CD14-positive monocyte (primary cell): ENCODE measurements around the gene RBPMS2. TPM values are rescaled to one million over a fixed set of nuclear protein-coding genes. Genes with fewer than 3 reads are reported as not detected.

Source experiments
- DNase-seq, 3 donors: peaks; one replicate each; pipeline ENCODE4 v3.0.0-alpha.2; 2011 to 2022
- H2AFZ ChIP-seq: 2 replicates; pipeline ENCODE4 v1.6.0; 2012; ENCODE audit warnings: mild to moderate bottlenecking, low read depth, low read length, inconsistent platforms; ENCODE audit not compliant: insufficient read depth, poor library complexity, severe bottlenecking
- H3K27ac ChIP-seq, 2 donors: 1 replicate in 1 of 2; 2 replicates in 1 of 2; pipeline ENCODE4 v1.5.1; 2012 to 2013; ENCODE audit warnings: low read length in 2 of 2, control low read depth in 1 of 2, inconsistent platforms in 1 of 2, low read depth in 1 of 2, mild to moderate bottlenecking in 1 of 2
- H3K27me3 ChIP-seq, 2 donors: one replicate each; pipeline versions ENCODE4 v1.6.0 to v1.6.1; 2011 to 2013; ENCODE audit warnings: low read length in 2 of 2; ENCODE audit not compliant: control insufficient read depth in 2 of 2, insufficient read depth in 2 of 2
- H3K36me3 ChIP-seq, 2 donors: replicated peaks in 1 of 2; 1 replicate in 1 of 2; 2 replicates in 1 of 2; pipeline versions ENCODE4 v1.5.1 to v1.6.1; 2012 to 2013; ENCODE audit warnings: low read length in 2 of 2, control low read depth in 1 of 2, inconsistent platforms in 1 of 2, mild to moderate bottlenecking in 1 of 2; ENCODE audit not compliant: insufficient read depth in 2 of 2, control insufficient read depth in 1 of 2
- H3K4me1 ChIP-seq, 2 donors: 1 replicate in 1 of 2; 2 replicates in 1 of 2; pipeline versions ENCODE4 v1.5.1 to v1.6.1; 2012 to 2013; ENCODE audit warnings: low read length in 2 of 2, control low read depth in 1 of 2, inconsistent platforms in 1 of 2, mild to moderate bottlenecking in 1 of 2, moderate library complexity in 1 of 2; ENCODE audit not compliant: insufficient read depth in 2 of 2, control insufficient read depth in 1 of 2
- H3K4me2 ChIP-seq: replicated peaks from 2 replicates; pipeline ENCODE3; 2012; ENCODE audit warnings: low read length, moderate library complexity, mild to moderate bottlenecking; ENCODE audit not compliant: poor library complexity, severe bottlenecking; ENCODE audit errors: extremely low read depth
- H3K4me3 ChIP-seq, 3 experiments: fragments of 200-600 bp in 1 of 3; sonication (generic) in 1 of 3; replicated peaks in 1 of 3; 1 replicate in 2 of 3; 2 replicates in 1 of 3; pipeline ENCODE4 v1.5.1; 2011 to 2013; ENCODE audit warnings: low read length in 3 of 3, mild to moderate bottlenecking in 3 of 3, control low read depth in 2 of 3, low read depth in 2 of 3, inconsistent platforms in 1 of 3, moderate library complexity in 1 of 3
- H3K79me2 ChIP-seq: 2 replicates; pipeline ENCODE4 v1.6.0; 2012; ENCODE audit warnings: mild to moderate bottlenecking, control low read depth, inconsistent platforms, low read length, moderate library complexity; ENCODE audit not compliant: insufficient read depth
- H3K9ac ChIP-seq: 2 replicates; pipeline ENCODE4 v1.6.0; 2017; ENCODE audit warnings: low read length, mild to moderate bottlenecking; ENCODE audit not compliant: insufficient read depth, poor library complexity, severe bottlenecking
- H3K9me3 ChIP-seq, 2 donors: replicated peaks in 1 of 2; 1 replicate in 1 of 2; 2 replicates in 1 of 2; pipeline versions ENCODE4 v1.5.1 to v1.6.1; 2012 to 2013; ENCODE audit warnings: low read length in 2 of 2, control low read depth in 1 of 2; ENCODE audit not compliant: control insufficient read depth in 1 of 2, insufficient read depth in 1 of 2
- H4K20me1 ChIP-seq: 2 replicates; pipeline ENCODE4 v1.6.0; 2012; ENCODE audit warnings: mild to moderate bottlenecking, low read length, control low read depth, moderate library complexity; ENCODE audit not compliant: insufficient read depth
- H3K27ac Mint-ChIP-seq, 7 donors: one replicate each; pipeline ENCODE4 v1.8.0; 2020; ENCODE audit warnings: mild to moderate bottlenecking in 7 of 7, mixed read lengths in 7 of 7, moderate library complexity in 6 of 7, inconsistent platforms in 2 of 7
- H3K27me3 Mint-ChIP-seq, 3 donors: one replicate each; pipeline ENCODE4 v1.8.0; 2021 to 2022; ENCODE audit warnings: low read depth in 3 of 3, mild to moderate bottlenecking in 3 of 3, mixed read lengths in 3 of 3, moderate library complexity in 3 of 3, inconsistent platforms in 1 of 3
- H3K36me3 Mint-ChIP-seq, 2 donors: one replicate each; pipeline ENCODE4 v1.8.0; 2020; ENCODE audit warnings: mixed read lengths in 2 of 2, inconsistent platforms in 1 of 2, mild to moderate bottlenecking in 1 of 2
- H3K4me1 Mint-ChIP-seq: one replicate; pipeline ENCODE4 v1.8.0; 2020; ENCODE audit warnings: mild to moderate bottlenecking, mixed read lengths
- H3K4me3 Mint-ChIP-seq, 2 donors: one replicate each; pipeline ENCODE4 v1.8.0; 2020; ENCODE audit warnings: mild to moderate bottlenecking in 2 of 2, mixed read lengths in 2 of 2, moderate library complexity in 1 of 2
- H3K9me3 Mint-ChIP-seq, 7 donors: one replicate each; pipeline ENCODE4 v1.8.0; 2020 to 2022; ENCODE audit warnings: mixed read lengths in 7 of 7, mild to moderate bottlenecking in 6 of 7, moderate library complexity in 6 of 7, inconsistent platforms in 2 of 7
- WGBS: methylation state at CpG from one replicate; pipeline ENCODE4 v1.1.5; 2013; ENCODE audit warnings: missing lambda C conversion rate; ENCODE audit not compliant: insufficient coverage; 5-methylcytosine and 5-hydroxymethylcytosine counted together
- intact Hi-C, 2 donors: fragments of 100-400 bp; cut with micrococcal nuclease; formaldehyde crosslinking; loops; one replicate each; pipeline versions ENCODE4 v1.15.0 to v1.15.1; 2023
- polyA plus RNA-seq, 3 donors: library from polyadenylated mRNA; depleted of rRNA in 1 of 3; unstranded in 2 of 3; stranded (reverse) in 1 of 3; fragments of 300-500 nt in 2 of 3; fragments of >200 nt in 1 of 3; fragmentation: Illumina TruSeq in 2 of 3; gene quantifications; 1 replicate in 2 of 3; 2 replicates in 1 of 3; pipeline ENCODE4 v1.2.3, GENCODE V29; 2012 to 2021
- TF ChIP-seq, protein P1 (sequence below): fragments of 200-600 bp; IDR thresholded peaks from one replicate; pipeline ENCODE4 v1.8.0; 2022; ENCODE audit warnings: antibody characterized with exemption, mild to moderate bottlenecking

The RBPMS2 gene
- polyA plus RNA-seq, 3 donors, result not detected

DNA sequence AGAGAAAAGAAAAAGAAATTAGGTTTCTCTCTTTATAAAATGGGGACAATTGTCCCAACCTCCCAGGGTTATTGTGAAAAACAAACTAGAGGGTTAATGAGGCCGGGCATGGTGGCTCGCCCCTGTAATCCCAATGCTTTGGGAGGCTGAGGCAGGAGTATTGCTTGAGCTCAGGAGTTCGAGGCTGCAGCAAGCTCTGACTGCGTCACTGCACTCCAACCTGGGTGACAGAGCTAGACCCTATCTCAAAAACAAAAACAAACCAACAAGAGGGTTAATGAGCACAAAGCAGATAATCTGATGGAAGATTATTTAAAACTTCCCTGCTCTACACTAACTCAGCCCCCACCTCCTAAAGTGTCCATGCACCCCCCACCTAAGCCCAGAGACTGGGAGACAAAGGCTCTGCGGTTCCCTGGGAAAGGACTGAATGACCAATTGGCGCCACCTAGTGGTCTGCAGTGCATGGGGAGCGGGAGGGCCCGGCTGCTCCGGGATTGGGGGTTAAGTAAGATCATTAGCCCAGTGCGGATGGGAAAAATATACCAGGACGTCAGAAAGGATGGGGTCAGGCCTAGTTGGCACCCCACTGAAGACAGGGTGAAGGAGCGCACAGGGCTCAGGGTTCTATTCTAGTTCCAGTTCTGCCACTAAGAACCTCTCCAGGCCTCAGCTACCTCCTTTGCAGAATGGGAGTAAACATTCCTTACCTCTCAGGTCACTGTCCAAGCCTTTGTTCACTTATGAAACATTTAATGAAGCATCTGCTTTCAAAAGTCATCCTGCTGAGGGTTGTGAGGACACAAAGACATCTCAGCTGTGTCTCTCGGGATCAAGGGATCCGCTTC, 34.5 kb upstream of the RBPMS2 start:
- H3K9me3 ChIP-seq, result no peaks in the 10 kb centered on the region
- no peak overlapping the region for H3K4me2 ChIP-seq
- Mint-ChIP-seq H3K27me3 (peaks cover 0 to 21% (median 16%) of the 10 kb centered on the region in 3 donors), H3K4me3 (peak overlapping the region in 1 of 2 donors; percentile 48), H3K9me3 (no peaks in the 10 kb centered on the region), H3K4me1 (peaks cover 18% of the 10 kb centered on the region), H3K27ac (peak overlapping the region in 1 of 7 donors; percentile 58), H3K36me3 (no peaks in the 10 kb centered on the region)
- TF ChIP-seq, protein P1, sequence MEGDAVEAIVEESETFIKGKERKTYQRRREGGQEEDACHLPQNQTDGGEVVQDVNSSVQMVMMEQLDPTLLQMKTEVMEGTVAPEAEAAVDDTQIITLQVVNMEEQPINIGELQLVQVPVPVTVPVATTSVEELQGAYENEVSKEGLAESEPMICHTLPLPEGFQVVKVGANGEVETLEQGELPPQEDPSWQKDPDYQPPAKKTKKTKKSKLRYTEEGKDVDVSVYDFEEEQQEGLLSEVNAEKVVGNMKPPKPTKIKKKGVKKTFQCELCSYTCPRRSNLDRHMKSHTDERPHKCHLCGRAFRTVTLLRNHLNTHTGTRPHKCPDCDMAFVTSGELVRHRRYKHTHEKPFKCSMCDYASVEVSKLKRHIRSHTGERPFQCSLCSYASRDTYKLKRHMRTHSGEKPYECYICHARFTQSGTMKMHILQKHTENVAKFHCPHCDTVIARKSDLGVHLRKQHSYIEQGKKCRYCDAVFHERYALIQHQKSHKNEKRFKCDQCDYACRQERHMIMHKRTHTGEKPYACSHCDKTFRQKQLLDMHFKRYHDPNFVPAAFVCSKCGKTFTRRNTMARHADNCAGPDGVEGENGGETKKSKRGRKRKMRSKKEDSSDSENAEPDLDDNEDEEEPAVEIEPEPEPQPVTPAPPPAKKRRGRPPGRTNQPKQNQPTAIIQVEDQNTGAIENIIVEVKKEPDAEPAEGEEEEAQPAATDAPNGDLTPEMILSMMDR, result peak; percentile 95
- H3K4me3 ChIP-seq, result no peak overlapping the region
- peaks cover 0 to 4% of the 10 kb centered on the region in 2 donors for H3K27me3 ChIP-seq
- intact Hi-C loops, result loop anchor here in 1 of 2 donors (10.0 kb wide), 1 partner anchor 75 kb away; no protein-coding TSS in a partner anchor
- H3K27ac ChIP-seq, result no peak overlapping the region
- no peak overlapping the region for H2AFZ ChIP-seq
- peak; percentile 44 to 70 (median 70) for DNase-seq
- H3K9ac ChIP-seq, result no peak overlapping the region
- 11% methylated on average over 8 of the region's 14 CpGs for WGBS
- H3K36me3 ChIP-seq, result no peaks in the 10 kb centered on the region
- H3K4me1 ChIP-seq, result peaks cover 3 to 9% of the 10 kb centered on the region in 2 donors
- H4K20me1 ChIP-seq, result no peaks in the 10 kb centered on the region
- H3K79me2 ChIP-seq, result no peaks in the 10 kb centered on the region

DNA sequence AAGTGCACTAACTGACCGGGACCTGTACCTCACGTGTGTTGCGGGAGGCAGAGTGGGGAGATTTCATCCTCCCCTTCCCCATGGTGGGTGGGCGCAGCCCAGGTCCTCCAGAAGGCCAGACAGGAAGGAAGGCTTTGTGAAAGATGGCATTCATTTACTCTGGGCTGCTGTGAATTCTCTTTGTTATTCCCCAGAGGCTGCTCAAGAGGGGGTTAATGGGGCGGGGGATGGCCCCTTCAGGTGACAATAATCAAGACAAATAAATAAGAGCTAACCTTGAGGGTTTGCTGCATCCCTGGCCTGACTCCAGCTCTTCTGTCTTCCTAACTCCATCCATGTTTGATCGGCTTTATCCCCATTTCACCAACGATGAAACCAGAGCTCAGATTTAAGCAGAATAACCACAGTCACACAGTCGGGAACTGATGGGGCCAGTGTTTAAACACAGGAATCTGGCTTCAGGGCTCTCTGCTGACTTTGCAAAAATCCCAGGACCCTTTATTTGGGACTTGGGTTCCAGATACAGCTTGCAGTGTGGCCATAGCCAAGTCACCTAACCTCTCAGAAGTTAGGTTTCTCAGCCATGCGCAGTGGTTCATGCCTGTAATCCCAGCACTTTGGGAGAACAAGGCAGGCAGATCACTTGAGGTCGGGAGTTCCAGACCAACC, 33.5 kb upstream of the RBPMS2 start:
- no peak overlapping the region for H3K4me3 Mint-ChIP-seq
- H2AFZ ChIP-seq, result no peak overlapping the region
- 77% methylated on average over 5 of the region's 10 CpGs for WGBS

More for the DNA sequence above, 33.5 kb upstream of the RBPMS2 start:
- Histone ChIP-seq H3K79me2 (no peaks in the 10 kb centered on the region), H4K20me1 (no peaks in the 10 kb centered on the region), H3K4me1 (peaks cover 3 to 9% of the 10 kb centered on the region in 2 donors), H3K27ac (no peak overlapping the region), H3K4me2 (no peak overlapping the region), H3K4me3 (no peak overlapping the region), H3K36me3 (no peaks in the 10 kb centered on the region), H3K9me3 (no peaks in the 10 kb centered on the region), H3K9ac (no peak overlapping the region), H3K27me3 (peaks cover 0 to 4% of the 10 kb centered on the region in 2 donors)
- no peak overlapping the region for H3K27ac Mint-ChIP-seq
- intact Hi-C loops, result loop anchor here in 1 of 2 donors (10.0 kb wide), 1 partner anchor 74 kb away; no protein-coding TSS in a partner anchor
- H3K4me1 Mint-ChIP-seq, result peaks cover 17% of the 10 kb centered on the region
- no peaks in the 10 kb centered on the region for H3K36me3 Mint-ChIP-seq
- no peak for DNase-seq
- H3K9me3 Mint-ChIP-seq, result no peaks in the 10 kb centered on the region
- TF ChIP-seq, protein P1, result no peak
- peaks cover 2 to 21% (median 19%) of the 10 kb centered on the region in 3 donors for H3K27me3 Mint-ChIP-seq
